ENCODE results near the gene GPR108. TPM values are rescaled to one million over a fixed set of nuclear protein-coding genes. Genes with fewer than 3 reads are reported as not detected.

The GPR108 gene
- total and polyA plus RNA-seq, 5 donors from 2014 or later: 60.7 to 98.8 (median 86.2) TPM

GRCh38 chr19:6719992-6720368 is 17.4 kb downstream of the GPR108 start:
- no peaks in the 10 kb centered on the region for H3K36me3 ChIP-seq (ENCODE audit: control insufficient read depth, insufficient read depth, low read length)
- Mint-ChIP-seq H3K9me3 (peaks cover 0 to 2% (median 0%) of the 10 kb centered on the region in 7 donors), H3K36me3 (no peaks in the 10 kb centered on the region), H3K27ac (peak overlapping the region in 2 of 3 donors; percentile 39 to 59), H3K4me3 (no peak overlapping the region), H3K4me1 (peaks cover 0 to 11% (median 4%) of the 10 kb centered on the region in 4 donors), H3K27me3 (peaks cover 11% of the 10 kb centered on the region)
- DNase-seq: no peak
- no peak overlapping the region for H3K4me3 ChIP-seq (ENCODE audit: low read depth, low read length)
- H3K9me3 ChIP-seq (ENCODE audit: control insufficient read depth in 2 of 2, low read length in 2 of 2): no peaks in the 10 kb centered on the region
- H3K4me1 ChIP-seq (ENCODE audit: control insufficient read depth, insufficient read depth, low read length, poor library complexity, severe bottlenecking): no peaks in the 10 kb centered on the region
- no peak overlapping the region for H3K27ac ChIP-seq (ENCODE audit: insufficient read depth, low read length, poor library complexity, severe bottlenecking)
- ATAC-seq (ENCODE audit: low read depth in 2 of 2): no peak
- H3K27me3 ChIP-seq (ENCODE audit: control insufficient read depth, insufficient read depth, low read length): no peaks in the 10 kb centered on the region

GRCh38 chr19:6719540-6719861 is 17.9 kb downstream of the GPR108 start:
- Histone ChIP-seq H3K4me3 (ENCODE audit: low read depth, low read length) (no peak overlapping the region), H3K9me3 (ENCODE audit: control insufficient read depth in 2 of 2, low read length in 2 of 2) (no peaks in the 10 kb centered on the region), H3K4me1 (ENCODE audit: control insufficient read depth, insufficient read depth, low read length, poor library complexity, severe bottlenecking) (no peaks in the 10 kb centered on the region), H3K27me3 (ENCODE audit: control insufficient read depth, insufficient read depth, low read length) (no peaks in the 10 kb centered on the region), H3K36me3 (ENCODE audit: control insufficient read depth, insufficient read depth, low read length) (no peaks in the 10 kb centered on the region), H3K27ac (ENCODE audit: insufficient read depth, low read length, poor library complexity, severe bottlenecking) (no peak overlapping the region)
- DNase-seq: no peak
- Mint-ChIP-seq H3K27ac (no peak overlapping the region), H3K4me1 (peaks cover 0 to 8% (median 3%) of the 10 kb centered on the region in 4 donors), H3K27me3 (peaks cover 11% of the 10 kb centered on the region), H3K9me3 (peaks cover 0 to 2% (median 0%) of the 10 kb centered on the region in 7 donors), H3K4me3 (no peak overlapping the region), H3K36me3 (no peaks in the 10 kb centered on the region)
- no peak for ATAC-seq (ENCODE audit: low read depth in 2 of 2)

GRCh38 chr19:6718741-6719539 is 18.4 kb downstream of the GPR108 start:
- Mint-ChIP-seq H3K9me3 (peaks cover 0 to 2% (median 0%) of the 10 kb centered on the region in 7 donors), H3K27me3 (peaks cover 11% of the 10 kb centered on the region), H3K36me3 (no peaks in the 10 kb centered on the region), H3K4me1 (peaks cover 0 to 8% (median 3%) of the 10 kb centered on the region in 4 donors), H3K27ac (no peak overlapping the region), H3K4me3 (no peak overlapping the region)
- Histone ChIP-seq H3K27ac (ENCODE audit: insufficient read depth, low read length, poor library complexity, severe bottlenecking) (no peak overlapping the region), H3K4me1 (ENCODE audit: control insufficient read depth, insufficient read depth, low read length, poor library complexity, severe bottlenecking) (no peaks in the 10 kb centered on the region), H3K9me3 (ENCODE audit: control insufficient read depth in 2 of 2, low read length in 2 of 2) (no peaks in the 10 kb centered on the region), H3K4me3 (ENCODE audit: low read depth, low read length) (no peak overlapping the region), H3K27me3 (ENCODE audit: control insufficient read depth, insufficient read depth, low read length) (no peaks in the 10 kb centered on the region), H3K36me3 (ENCODE audit: control insufficient read depth, insufficient read depth, low read length) (no peaks in the 10 kb centered on the region)
- DNase-seq: peak; percentile 30
- peak; percentile 11 to 42 for ATAC-seq (ENCODE audit: low read depth in 2 of 2)

- peaks cover 11% of the 10 kb centered on the region for H3K27me3 Mint-ChIP-seq
- H3K4me3 ChIP-seq (ENCODE audit: low read depth, low read length): no peak overlapping the region
- no peak overlapping the region for H3K27ac ChIP-seq (ENCODE audit: insufficient read depth, low read length, poor library complexity, severe bottlenecking)
- no peaks in the 10 kb centered on the region for H3K4me1 ChIP-seq (ENCODE audit: control insufficient read depth, insufficient read depth, low read length, poor library complexity, severe bottlenecking)
- H3K36me3 ChIP-seq (ENCODE audit: control insufficient read depth, insufficient read depth, low read length): no peaks in the 10 kb centered on the region
- peaks cover 0 to 2% (median 0%) of the 10 kb centered on the region in 7 donors for H3K9me3 Mint-ChIP-seq
- H3K36me3 Mint-ChIP-seq: no peaks in the 10 kb centered on the region
- H3K27me3 ChIP-seq (ENCODE audit: control insufficient read depth, insufficient read depth, low read length): no peaks in the 10 kb centered on the region
- DNase-seq: no peak
- ATAC-seq (ENCODE audit: low read depth in 2 of 2): no peak
- H3K9me3 ChIP-seq (ENCODE audit: control insufficient read depth in 2 of 2, low read length in 2 of 2): no peaks in the 10 kb centered on the region
- peak overlapping the region in 1 of 3 donors; percentile 73 for H3K27ac Mint-ChIP-seq
- H3K4me3 Mint-ChIP-seq: no peak overlapping the region
- H3K4me1 Mint-ChIP-seq: peaks cover 0 to 6% (median 3%) of the 10 kb centered on the region in 4 donors
Measured at GRCh38 chr19:6718111-6718740, 19.2 kb downstream of the GPR108 start.

- H3K4me3 ChIP-seq (ENCODE audit: low read depth, low read length): no peak overlapping the region
- peak overlapping the region; percentile 73 to 98 (median 77) for H3K27ac Mint-ChIP-seq
- no peak for DNase-seq
- no peaks in the 10 kb centered on the region for H3K9me3 ChIP-seq (ENCODE audit: control insufficient read depth in 2 of 2, low read length in 2 of 2)
- H3K27ac ChIP-seq (ENCODE audit: insufficient read depth, low read length, poor library complexity, severe bottlenecking): no peak overlapping the region
- no peaks in the 10 kb centered on the region for H3K36me3 ChIP-seq (ENCODE audit: control insufficient read depth, insufficient read depth, low read length)
- H3K27me3 Mint-ChIP-seq: peaks cover 11% of the 10 kb centered on the region
- no peak for ATAC-seq (ENCODE audit: low read depth in 2 of 2)
- H3K36me3 Mint-ChIP-seq: no peaks in the 10 kb centered on the region
- peak overlapping the region in 1 of 4 donors; percentile 55 for H3K4me3 Mint-ChIP-seq
- H3K4me1 ChIP-seq (ENCODE audit: control insufficient read depth, insufficient read depth, low read length, poor library complexity, severe bottlenecking): no peaks in the 10 kb centered on the region
- peaks cover 0 to 2% (median 0%) of the 10 kb centered on the region in 7 donors for H3K9me3 Mint-ChIP-seq
- H3K27me3 ChIP-seq (ENCODE audit: control insufficient read depth, insufficient read depth, low read length): no peaks in the 10 kb centered on the region
- peaks cover 0 to 5% (median 2%) of the 10 kb centered on the region in 4 donors for H3K4me1 Mint-ChIP-seq
Measured at GRCh38 chr19:6717441-6717971, 19.9 kb downstream of the GPR108 start.

- Mint-ChIP-seq H3K36me3 (no peaks in the 10 kb centered on the region), H3K4me1 (peaks cover 0 to 5% (median 2%) of the 10 kb centered on the region in 4 donors), H3K27ac (peak overlapping the region in 2 of 3 donors; percentile 62 to 73), H3K9me3 (peaks cover 0 to 2% (median 0%) of the 10 kb centered on the region in 7 donors), H3K27me3 (peaks cover 10% of the 10 kb centered on the region), H3K4me3 (peak overlapping the region in 1 of 4 donors; percentile 55)
- Histone ChIP-seq H3K27me3 (ENCODE audit: control insufficient read depth, insufficient read depth, low read length) (no peaks in the 10 kb centered on the region), H3K36me3 (ENCODE audit: control insufficient read depth, insufficient read depth, low read length) (no peaks in the 10 kb centered on the region), H3K27ac (ENCODE audit: insufficient read depth, low read length, poor library complexity, severe bottlenecking) (no peak overlapping the region), H3K4me1 (ENCODE audit: control insufficient read depth, insufficient read depth, low read length, poor library complexity, severe bottlenecking) (no peaks in the 10 kb centered on the region), H3K9me3 (ENCODE audit: control insufficient read depth in 2 of 2, low read length in 2 of 2) (no peaks in the 10 kb centered on the region), H3K4me3 (ENCODE audit: low read depth, low read length) (no peak overlapping the region)
- DNase-seq: peak in 1 of 3 donors; percentile 22
- ATAC-seq (ENCODE audit: low read depth in 2 of 2): no peak
Measured at GRCh38 chr19:6717036-6717435, 20.3 kb downstream of the GPR108 start.

- ATAC-seq (ENCODE audit: low read depth in 2 of 2) (no peak), DNase-seq (no peak)
- Mint-ChIP-seq H3K4me1 (peaks cover 0 to 4% (median 2%) of the 10 kb centered on the region in 4 donors), H3K27ac (peak overlapping the region in 2 of 3 donors; percentile 62 to 73), H3K27me3 (peaks cover 7% of the 10 kb centered on the region), H3K36me3 (no peaks in the 10 kb centered on the region), H3K9me3 (peaks cover 0 to 2% (median 0%) of the 10 kb centered on the region in 7 donors), H3K4me3 (no peak overlapping the region)
- H3K27me3 ChIP-seq (ENCODE audit: control insufficient read depth, insufficient read depth, low read length): no peaks in the 10 kb centered on the region
- no peak overlapping the region for H3K27ac ChIP-seq (ENCODE audit: insufficient read depth, low read length, poor library complexity, severe bottlenecking)
- no peak overlapping the region for H3K4me3 ChIP-seq (ENCODE audit: low read depth, low read length)
- H3K36me3 ChIP-seq (ENCODE audit: control insufficient read depth, insufficient read depth, low read length): no peaks in the 10 kb centered on the region
- no peaks in the 10 kb centered on the region for H3K9me3 ChIP-seq (ENCODE audit: control insufficient read depth in 2 of 2, low read length in 2 of 2)
- H3K4me1 ChIP-seq (ENCODE audit: control insufficient read depth, insufficient read depth, low read length, poor library complexity, severe bottlenecking): no peaks in the 10 kb centered on the region
Measured at GRCh38 chr19:6716610-6716970, 20.8 kb downstream of the GPR108 start.

All from CD4-positive, CD25-positive, alpha-beta regulatory T cell (primary cell).